Measurements from ENCODE around the gene PRM3. TPM values are rescaled to one million over a fixed set of nuclear protein-coding genes. Genes with fewer than 3 reads are reported as not detected.

Gene PRM3
- total RNA-seq, 2 experiments from 2014 or later, result not detected

- peaks cover 7% of the 10 kb centered on the region for H3K36me3 ChIP-seq (ENCODE audit: insufficient read depth, low read length)
- intact Hi-C loops (cut with DNase I, micrococcal nuclease), result loop anchor here (1.0 to 10.0 kb wide), 11 partner anchors 31 to 659 kb away; partner anchors contain the start of genes GSPT1 (in 1 of the 2), RMI2 (in 1 of the 2) and TXNDC11 (in 1 of the 2)
- H3K4me1 ChIP-seq (ENCODE audit: insufficient read depth, low read length), result peaks cover 66% of the 10 kb centered on the region
- peak within 1 kb of the TSS; percentile 96 for H3K4me3 ChIP-seq (ENCODE audit: low read length)
- DNase-seq, result peak; percentile 72 to 95 (median 88)
- TF ChIP-seq CTCF (IDR thresholded peaks at IDR 0.05), result peak; percentile 75
- POLR2A ChIA-PET, result interaction anchor here (0.5 to 8.5 kb wide), 51 partner anchors 8 to 541 kb away, joined by 3 to 195 read pairs (median 4); partner anchors contain the start of genes CLEC16A, DEXI, TXNDC11 and ZC3H7A
- H3K27ac ChIP-seq (ENCODE audit: low read depth in 1 of 2, low read length in 2 of 2), result peak within 1 kb of the TSS; percentile 83 to 86
- CTCF ChIA-PET, result interaction anchor here (0.6 to 5.6 kb wide), 19 partner anchors 22 to 486 kb away, joined by 3 to 50 read pairs (median 4); partner anchors contain the start of gene TXNDC11
- ATAC-seq (ENCODE audit: poor library complexity), result peak; percentile 58
- no peaks in the 10 kb centered on the region for H3K27me3 ChIP-seq (ENCODE audit: control insufficient read depth in 1 of 2, insufficient read depth in 2 of 2, low read length in 2 of 2)
- peak within 1 kb of the TSS; percentile 97 for H3K27ac Mint-ChIP-seq
- peaks cover 32% of the 10 kb centered on the region for H3K36me3 Mint-ChIP-seq (ENCODE audit: low read depth)
- peak within 1 kb of the TSS; percentile 99 for H3K4me3 Mint-ChIP-seq
- no peaks in the 10 kb centered on the region for H3K27me3 Mint-ChIP-seq
- H3K9me3 ChIP-seq (ENCODE audit: control insufficient read depth in 1 of 2, insufficient read depth in 1 of 2, low read length in 2 of 2), result no peaks in the 10 kb centered on the region
- peaks cover 56% of the 10 kb centered on the region for H3K4me1 Mint-ChIP-seq (ENCODE audit: low read depth)
- H3K9me3 Mint-ChIP-seq, result no peaks in the 10 kb centered on the region
These were observed 17.4 kb downstream of the PRM3 start, which contains the start of gene SOCS1 for GRCh38 chr16:11255737-11256660. TSS of gene SOCS1 (minus strand) at chr16:11256204. CDS start at chr16:11255478, 726 bp downstream.

- ATAC-seq (ENCODE audit: poor library complexity) (peak; percentile 42), DNase-seq (peak; percentile 51 to 90 (median 70))
- ChIA-PET POLR2A (interaction anchor here (0.6 to 8.5 kb wide), 49 partner anchors 8 to 661 kb away, joined by 3 to 195 read pairs (median 6); partner anchors contain the start of genes CLEC16A, DEXI, GSPT1 and TXNDC11), CTCF (interaction anchor here (0.6 to 5.6 kb wide), 18 partner anchors 9 to 306 kb away, joined by 3 to 50 read pairs (median 4); no protein-coding TSS in a partner anchor)
- Mint-ChIP-seq H3K27me3 (no peaks in the 10 kb centered on the region), H3K9me3 (no peaks in the 10 kb centered on the region), H3K4me3 (peak overlapping the region; percentile 81), H3K36me3 (ENCODE audit: low read depth) (peaks cover 32% of the 10 kb centered on the region), H3K4me1 (ENCODE audit: low read depth) (peaks cover 63% of the 10 kb centered on the region), H3K27ac (peak overlapping the region; percentile 83)
- Histone ChIP-seq H3K27ac (ENCODE audit: low read depth in 1 of 2, low read length in 2 of 2) (peak overlapping the region in 1 of 2 donors; percentile 86), H3K36me3 (ENCODE audit: insufficient read depth, low read length) (peaks cover 7% of the 10 kb centered on the region), H3K27me3 (ENCODE audit: control insufficient read depth in 1 of 2, insufficient read depth in 2 of 2, low read length in 2 of 2) (no peaks in the 10 kb centered on the region), H3K4me1 (ENCODE audit: insufficient read depth, low read length) (peaks cover 66% of the 10 kb centered on the region), H3K4me3 (ENCODE audit: low read length) (peak overlapping the region; percentile 96), H3K9me3 (ENCODE audit: control insufficient read depth in 1 of 2, insufficient read depth in 1 of 2, low read length in 2 of 2) (no peaks in the 10 kb centered on the region)
- no peak for TF ChIP-seq CTCF (IDR thresholded peaks at IDR 0.05)
- intact Hi-C loops (cut with DNase I, micrococcal nuclease), result loop anchor here (1.0 to 10.0 kb wide), 9 partner anchors 30 to 660 kb away; partner anchors contain the start of genes GSPT1 (in 1 of the 2) and TXNDC11 (in 1 of the 2)
These were observed 18.3 kb downstream of the PRM3 start for GRCh38 chr16:11254913-11255736.

Data from CD4-positive, alpha-beta T cell (primary cell).